ENCODE measurements around the gene ZNF101. TPM values are rescaled to one million over a fixed set of nuclear protein-coding genes. Genes with fewer than 3 reads are reported as not detected.
"Not testable (repeated sequence)": the region's sequence is repeated elsewhere in the genome, so short reads cannot be mapped to it uniquely, and the experiment has no call there.

Gene ZNF101
- total RNA-seq, 1 donor from 2014 or later: 11.0 TPM

DNA sequence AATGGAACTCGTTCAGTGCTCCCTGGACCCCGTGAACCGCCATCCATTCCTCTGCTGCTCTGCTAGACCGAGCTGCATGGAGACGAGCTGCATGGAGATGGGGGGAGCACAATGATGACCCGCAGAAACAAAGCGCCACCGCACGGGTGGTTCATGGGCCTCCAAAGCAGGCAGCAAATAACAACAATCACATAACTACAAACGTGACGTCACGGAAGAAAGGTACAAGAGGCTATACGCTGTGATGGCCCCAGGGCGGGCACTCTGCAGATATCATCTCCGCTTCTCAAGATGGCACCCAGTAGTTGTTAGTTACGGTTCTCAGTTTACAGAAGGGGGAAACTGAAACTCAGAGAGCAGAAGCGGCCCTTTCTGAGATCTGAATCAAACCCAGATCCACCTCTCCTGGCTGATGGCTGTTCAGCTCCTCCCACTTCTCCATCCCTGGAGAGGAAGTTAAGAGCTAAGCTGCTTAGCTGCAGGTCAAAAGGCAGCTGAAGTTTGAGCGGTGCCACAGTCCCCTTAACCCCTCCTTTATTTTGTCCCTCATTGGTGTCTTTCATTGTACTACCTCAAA lies 6.9 kb upstream of the ZNF101 start:
- DNase-seq (ENCODE audit: low read depth, low spot score): no peak

DNA sequence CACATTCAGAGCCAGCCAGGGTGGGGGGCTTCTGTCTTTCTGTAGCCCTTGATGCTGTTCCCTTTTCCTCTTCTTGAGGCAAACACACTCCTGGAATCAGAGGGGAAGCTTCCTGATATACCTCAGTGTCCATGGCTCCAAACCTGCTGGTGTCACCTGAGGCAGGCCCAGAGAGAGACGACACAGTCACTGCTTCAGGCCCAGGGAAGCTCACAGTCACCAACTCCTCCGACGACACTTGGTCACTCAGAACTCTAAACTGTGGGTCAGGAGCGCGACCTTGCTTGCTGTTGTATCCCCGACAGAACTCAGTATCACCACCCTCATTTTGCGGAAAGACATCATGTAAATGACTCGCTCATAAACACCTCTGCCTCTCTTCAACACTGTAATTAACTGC lies 6.3 kb upstream of the ZNF101 start:
- DNase-seq (ENCODE audit: low read depth, low spot score): no peak

DNA sequence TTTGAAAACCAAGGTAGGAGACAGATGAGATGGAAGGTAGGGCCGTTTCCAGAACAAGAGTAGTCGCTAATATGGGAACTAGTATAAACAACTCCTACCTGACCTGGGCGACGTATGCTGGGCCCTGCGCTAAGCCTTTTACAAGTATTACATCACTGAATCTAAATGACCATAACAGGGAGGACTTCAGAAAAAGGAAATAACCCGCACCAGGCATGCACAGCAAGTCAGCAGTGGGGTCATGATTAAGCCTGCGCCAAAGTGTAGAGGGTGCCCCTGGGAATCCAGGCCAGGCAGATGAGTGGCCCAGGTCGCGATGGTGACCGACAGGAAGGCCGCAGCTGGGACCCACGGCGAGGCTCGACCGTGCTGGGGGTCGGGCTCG lies 5.8 kb upstream of the ZNF101 start:
- DNase-seq (ENCODE audit: low read depth, low spot score): no peak

DNA sequence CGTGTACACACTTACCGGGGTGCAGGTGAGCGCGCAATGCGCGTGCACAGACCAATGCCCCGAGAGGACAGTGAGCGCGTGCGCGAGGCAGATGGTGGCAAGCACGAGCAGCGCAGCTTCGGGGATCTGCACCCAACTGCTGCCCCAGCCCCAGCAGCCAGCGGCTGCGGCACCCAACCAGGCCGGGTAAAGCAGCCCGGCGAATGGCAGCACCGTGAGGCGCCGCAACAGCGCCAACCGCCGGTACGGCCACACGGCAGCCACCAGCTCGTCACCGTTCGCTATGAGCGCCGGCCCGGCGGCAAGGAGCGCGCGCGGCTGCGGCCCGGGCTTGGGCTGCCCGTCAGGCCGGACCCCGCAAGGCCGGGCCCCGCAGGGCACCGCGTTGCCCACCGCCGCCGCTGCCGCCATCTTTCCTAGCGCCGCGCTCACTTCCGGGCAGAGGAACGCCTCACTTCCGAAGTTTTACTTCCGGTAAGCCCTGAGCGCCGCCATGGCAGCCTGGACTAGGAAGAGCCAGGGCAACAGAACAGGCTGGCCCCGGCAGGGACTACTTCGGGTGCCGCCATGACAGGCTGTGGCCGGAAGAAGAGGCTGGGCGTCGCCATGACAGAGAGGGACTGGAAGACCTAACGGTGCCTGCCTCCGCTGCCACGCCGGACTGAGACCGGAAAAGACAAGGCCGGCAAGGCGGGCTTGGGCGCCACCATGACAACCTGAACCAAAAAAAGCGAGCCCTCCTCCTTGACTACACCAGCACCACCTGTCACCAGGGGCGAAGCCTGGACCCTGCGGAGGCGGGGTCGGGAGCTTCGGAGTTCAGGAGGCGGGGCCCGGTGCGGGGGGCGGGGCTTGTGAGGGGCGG lies 5.2 kb upstream of the ZNF101 start, which contains the start of gene ATP13A1:
Gene ATP13A1, minus strand, starts transcription at position 421 of the 865 bp plus-strand sequence. Its CDS starts 10 bp downstream, at position 411.
- peak; percentile 89 for DNase-seq (ENCODE audit: low read depth, low spot score)

DNA sequence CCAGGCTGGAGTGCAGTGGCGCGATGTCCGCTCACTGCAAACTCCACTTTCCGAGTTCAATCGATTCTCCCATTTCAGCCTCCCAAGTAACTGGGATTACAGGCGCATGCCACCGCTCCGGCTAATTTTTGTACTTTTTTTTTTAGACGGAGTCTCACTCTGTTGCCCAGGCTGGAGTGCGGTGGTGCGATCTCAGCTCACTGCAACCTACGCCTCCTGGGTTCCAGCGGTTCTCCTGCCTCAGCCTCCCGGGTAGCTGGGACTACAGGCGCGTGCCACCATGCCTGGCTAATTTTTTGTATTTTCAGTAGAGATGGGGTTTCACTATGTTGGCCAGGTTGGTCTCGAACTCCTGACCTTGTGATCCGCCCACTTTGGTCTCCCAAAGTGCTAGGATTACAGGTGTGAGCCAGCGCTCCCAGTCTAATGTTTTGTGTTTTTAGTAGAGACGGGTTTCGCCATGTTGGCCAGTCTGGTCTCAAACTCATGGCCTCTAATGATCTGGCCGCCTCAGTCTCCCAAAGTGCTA lies 3.2 kb upstream of the ZNF101 start:
- DNase-seq (ENCODE audit: low read depth, low spot score): not testable (repeated sequence)

DNA sequence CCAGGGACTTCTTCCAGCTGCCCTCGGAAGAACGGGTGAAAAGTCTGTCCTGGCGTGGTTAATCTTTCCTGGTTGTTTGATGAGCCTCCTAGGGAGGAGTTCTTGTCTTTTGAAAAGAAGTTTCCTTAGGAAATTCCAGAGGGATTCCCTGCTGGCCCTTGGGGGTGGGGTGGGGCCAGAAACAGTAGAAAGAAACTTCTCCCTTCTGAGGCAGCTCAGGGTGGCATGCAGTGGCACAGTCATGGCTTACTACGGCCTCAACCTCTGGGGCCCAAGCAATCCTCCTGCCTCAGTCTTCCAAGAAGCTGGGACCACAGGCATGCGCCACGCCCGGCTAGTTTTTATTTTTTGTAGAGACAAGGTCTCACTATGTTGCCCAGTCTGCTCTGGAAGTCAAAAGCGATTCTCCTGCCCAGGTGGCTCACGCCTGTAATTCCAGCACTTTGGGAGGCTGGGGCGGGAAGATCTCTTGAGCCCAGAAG lies 1.5 kb downstream of the ZNF101 start:
- no peak for DNase-seq (ENCODE audit: low read depth, low spot score)

DNA sequence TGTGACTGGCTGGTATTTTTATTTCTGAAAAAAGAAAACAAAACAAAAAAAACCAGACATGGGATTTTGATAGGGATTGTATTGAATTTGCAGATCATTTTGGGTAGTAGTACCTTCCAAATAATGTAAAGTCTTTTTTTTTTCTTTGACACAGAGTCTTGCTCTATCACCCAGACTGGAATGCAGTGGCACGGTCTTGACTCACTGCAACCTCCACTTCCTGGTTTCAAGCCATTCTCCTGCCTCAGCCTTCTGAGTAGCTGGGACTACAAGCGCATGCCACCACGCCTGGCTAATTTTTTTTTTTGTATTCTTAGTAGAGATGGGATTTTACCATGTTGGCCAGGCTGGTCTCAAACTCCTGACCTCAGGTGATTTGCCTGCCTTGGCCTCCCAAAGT lies 4.2 kb downstream of the ZNF101 start:
- no peak for DNase-seq (ENCODE audit: low read depth, low spot score)

DNA sequence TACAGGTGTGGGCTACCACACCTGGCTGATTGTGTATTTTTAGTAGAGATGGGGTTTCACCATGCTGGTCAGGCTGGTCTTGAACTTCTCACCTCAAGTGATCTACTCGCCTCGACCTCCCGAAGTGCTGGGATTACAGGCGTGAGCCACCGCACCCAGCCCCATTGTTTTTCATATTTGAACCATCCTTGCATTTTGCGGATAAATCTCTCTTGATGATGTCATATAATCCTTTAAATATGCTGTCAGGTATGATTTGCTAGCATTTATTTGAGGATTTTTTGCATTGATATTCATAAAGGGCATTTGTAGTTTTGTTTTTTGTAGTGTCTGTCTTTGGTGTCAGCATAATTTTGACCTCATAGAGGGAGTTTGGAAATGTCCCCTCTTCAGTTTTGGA lies 5.7 kb downstream of the ZNF101 start:
- no peak for DNase-seq (ENCODE audit: low read depth, low spot score)

DNA sequence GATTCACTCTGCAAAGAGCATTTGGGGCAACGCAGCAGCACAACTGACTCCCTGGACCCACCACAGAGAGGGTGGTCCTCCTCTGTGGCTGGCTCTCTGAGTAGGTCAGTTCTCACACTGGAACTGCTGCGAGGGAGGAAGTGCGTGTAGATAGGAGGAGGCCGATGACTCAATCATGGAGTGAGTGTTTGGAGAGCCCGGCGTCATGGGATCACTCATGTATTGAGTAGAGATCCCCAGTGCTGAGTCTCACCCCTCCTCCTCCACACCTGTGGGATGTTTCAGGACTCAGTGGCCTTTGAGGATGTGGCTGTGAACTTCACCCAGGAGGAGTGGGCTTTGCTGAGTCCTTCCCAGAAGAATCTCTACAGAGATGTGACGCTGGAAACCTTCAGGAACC lies 8.9 kb downstream of the ZNF101 start:
- no peak for DNase-seq (ENCODE audit: low read depth, low spot score)

DNA sequence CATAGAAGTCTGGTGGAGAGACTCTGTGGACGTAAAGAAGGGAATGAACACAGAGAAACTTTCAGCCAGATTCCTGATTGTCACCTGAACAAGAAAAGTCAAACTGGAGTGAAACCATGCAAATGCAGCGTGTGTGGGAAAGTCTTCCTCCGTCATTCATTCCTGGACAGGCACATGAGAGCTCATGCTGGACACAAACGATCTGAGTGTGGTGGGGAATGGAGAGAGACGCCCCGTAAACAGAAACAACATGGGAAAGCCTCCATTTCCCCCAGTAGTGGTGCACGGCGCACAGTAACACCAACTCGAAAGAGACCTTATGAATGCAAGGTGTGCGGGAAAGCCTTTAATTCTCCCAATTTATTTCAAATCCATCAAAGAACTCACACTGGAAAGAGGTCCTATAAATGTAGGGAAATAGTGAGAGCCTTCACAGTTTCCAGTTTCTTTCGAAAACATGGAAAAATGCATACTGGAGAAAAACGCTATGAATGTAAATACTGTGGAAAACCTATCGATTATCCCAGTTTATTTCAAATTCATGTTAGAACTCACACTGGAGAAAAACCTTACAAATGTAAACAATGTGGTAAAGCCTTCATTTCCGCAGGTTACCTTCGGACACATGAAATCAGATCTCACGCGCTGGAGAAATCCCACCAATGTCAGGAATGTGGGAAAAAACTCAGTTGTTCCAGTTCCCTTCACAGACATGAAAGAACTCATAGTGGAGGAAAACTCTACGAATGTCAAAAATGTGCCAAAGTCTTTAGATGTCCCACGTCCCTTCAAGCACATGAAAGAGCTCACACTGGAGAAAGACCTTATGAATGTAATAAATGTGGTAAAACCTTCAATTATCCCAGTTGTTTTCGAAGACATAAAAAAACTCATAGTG lies 10.8 kb downstream of the ZNF101 start:
- DNase-seq (ENCODE audit: low read depth, low spot score): no peak

DNA sequence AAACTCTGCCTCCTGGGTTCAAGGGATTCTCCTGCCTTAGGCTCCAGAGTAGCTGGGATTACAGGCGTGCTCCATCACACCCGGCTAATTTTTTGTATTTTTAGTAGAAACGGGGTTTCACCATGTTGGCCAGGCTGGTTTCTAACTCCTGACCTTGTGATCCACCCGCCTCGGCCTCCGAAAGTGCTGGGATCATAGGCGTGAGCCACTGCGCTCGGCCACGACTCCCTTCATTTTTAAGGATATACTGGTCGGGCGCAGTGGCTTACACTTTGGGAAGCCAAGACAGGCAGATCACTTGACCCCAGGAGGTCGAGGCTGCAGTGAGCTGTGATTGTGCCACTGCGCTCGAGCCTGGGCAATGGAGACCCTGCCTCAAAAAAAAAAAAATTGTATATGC lies 17.5 kb downstream of the ZNF101 start:
- not testable (repeated sequence) for DNase-seq (ENCODE audit: low read depth, low spot score)

DNA sequence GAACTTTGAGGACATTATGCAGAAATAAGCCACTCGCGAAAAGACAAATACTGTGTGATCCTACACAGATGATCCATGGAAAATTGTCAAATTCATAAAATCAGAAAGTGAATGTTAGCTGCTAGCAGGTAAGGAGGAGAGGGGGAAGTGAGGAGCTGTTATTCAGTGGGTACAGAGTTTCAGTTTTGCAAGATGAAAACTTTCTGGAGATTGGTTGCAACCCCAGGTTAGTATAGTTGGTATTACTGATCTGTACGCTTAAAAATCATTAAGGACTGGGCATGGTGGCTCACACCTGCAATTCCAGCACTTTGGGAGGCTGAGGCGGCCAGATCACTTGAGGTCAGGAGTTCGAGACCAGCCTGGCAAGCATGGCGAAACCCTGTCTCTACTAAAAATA lies 17.9 kb downstream of the ZNF101 start:
- DNase-seq (ENCODE audit: low read depth, low spot score): no peak

DNA sequence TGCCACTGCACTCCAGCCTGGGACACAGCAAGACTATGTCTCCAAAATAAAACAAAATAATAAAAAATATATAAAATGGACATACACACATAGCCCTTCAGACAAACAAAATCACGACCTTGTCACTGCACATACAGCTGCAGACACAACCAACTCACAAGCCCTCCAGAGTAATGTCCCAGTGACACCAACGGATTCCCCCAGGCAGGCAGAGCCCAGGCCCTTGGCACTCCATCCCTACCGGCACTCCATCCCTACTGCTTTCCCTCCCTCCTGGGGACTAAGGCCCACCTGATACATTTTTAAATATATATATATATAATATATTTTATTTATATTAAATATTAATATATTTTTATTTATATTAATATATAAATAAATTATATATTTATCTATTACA lies 18.5 kb downstream of the ZNF101 start:
- DNase-seq (ENCODE audit: low read depth, low spot score): no peak

DNA sequence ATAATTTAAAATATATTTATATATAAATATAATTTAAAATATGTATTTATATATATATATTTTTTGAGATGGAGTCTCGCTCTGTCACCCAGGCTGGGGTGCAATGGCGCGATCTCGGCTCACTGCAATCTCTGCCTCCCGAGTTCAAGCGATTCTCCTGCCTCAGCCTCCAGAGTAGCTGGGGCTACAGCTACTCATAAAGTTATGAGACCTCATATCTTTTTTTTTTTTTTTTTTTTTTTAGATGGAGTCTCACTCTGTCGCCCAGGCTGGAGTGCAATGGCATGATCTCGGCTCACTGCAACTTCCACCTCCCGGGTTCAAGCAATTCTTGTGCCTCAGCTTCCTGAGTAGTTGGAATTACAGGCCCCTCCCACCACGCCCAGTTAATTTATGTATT lies 20.4 kb downstream of the ZNF101 start:
- DNase-seq (ENCODE audit: low read depth, low spot score): not testable (repeated sequence)

DNA sequence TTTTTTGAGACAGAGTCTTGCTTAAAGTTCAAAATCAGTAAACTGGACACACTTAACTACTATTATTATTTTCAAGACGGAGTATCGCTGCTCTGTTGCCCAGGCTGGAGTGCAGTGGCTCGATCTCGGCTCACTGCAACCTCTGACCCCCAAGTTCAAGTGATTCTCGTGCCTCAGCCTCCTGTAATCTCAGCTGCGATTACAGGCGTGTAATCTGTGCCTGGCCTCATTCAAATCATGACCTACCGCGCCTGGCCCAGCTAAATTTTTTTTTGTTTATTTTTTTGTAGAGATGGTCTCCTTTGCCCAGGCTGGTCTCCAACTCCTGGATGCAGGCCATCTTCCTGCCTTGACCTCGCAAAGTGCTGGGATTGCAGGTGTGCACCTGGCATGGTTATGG lies 23.0 kb downstream of the ZNF101 start:
- DNase-seq (ENCODE audit: low read depth, low spot score): no peak

DNA sequence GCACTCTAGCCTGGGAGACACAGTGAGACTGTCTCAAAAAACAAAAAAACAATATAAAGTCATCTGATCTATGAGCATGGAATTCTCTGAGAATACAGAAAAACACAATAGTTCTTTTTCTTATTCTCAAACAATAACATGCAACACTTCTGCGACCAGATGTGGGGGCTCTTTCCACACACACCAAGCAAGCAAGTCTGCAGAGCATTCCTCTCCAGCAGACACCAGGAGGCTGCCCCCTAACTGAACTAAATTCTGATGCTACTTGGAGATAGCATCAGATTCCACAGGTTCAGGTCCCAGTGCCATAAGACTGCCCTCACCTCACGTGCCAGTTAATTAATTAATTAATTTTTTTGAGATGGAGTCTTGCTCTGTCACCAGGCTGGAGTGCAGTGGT lies 27.7 kb downstream of the ZNF101 start:
- DNase-seq (ENCODE audit: low read depth, low spot score): no peak

DNA sequence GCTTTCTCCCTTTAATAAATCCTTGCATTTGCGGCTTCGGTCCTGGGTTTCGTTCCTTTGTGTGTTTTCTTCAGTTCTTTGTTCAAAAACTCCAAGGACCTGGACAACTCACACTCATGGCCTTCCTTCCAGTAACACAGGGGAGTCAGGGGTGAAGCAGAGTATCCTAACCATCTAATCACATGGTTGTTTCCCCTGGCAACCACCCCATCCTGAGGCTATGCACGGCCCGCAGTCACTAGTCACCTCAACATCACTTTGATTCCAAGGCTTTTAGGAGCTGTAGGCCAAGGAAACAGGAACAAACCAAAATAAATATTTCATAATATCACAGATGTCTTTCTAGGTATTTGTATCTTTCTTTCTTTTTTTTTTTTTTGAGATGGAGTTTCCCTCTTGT lies 28.9 kb downstream of the ZNF101 start:
- no peak for DNase-seq (ENCODE audit: low read depth, low spot score)

DNA sequence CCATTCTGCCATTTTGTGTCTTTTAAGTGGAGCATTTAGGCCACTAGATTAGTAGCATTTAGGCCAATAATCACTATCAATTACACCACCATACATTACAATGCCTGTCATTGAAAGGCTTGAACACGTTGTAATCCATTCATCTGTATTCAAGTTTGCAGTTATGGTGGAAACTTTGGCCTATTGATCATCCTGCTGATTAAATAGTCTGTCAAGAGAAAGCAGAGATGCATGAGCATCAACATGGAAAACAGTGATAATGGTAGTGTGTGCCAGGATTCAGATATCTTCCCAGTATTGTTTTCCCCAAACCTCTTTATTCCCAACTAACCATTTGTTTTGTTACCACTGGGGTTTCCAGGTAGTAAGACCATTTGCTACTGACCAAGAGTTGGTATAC lies 31.9 kb downstream of the ZNF101 start:
- not testable (repeated sequence) for DNase-seq (ENCODE audit: low read depth, low spot score)

DNA sequence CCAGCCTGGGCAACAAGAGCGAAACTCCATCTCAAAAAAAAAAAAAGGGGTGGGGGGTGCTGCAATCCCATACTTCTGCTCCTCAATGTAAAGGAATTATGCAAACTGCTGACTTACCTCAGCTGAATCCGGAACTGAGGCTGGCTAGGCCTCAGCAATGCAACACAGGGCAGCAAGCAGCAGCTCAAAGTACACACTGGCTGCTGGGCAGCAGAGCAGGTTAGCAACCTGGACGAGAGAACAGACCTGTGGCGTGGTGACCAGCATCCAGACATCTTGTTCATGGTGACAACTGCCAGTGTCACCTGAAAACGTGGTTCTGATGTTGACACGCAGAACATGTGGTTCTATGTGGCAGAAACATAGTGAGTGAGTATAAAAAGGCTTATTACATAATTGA lies 36.2 kb downstream of the ZNF101 start:
- no peak for DNase-seq (ENCODE audit: low read depth, low spot score)

DNA sequence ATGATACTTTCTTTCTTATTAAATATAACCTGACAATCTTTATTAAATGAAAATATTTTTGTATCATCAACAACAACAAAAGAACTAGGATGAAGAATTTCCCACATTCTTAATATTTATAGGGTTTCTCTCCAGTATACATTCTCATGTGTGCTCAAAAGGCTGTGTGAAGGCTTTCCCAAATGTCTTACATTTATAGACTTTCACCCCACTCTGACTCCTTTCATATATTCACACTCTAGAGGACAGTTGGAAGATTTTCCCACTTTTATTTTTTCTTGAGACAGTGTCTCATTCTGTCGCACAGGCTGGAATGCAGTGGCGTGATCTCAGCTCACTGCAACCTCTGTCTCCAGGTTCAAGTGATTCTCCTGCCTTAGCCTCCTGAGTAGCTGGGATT lies 41.9 kb downstream of the ZNF101 start:
- DNase-seq (ENCODE audit: low read depth, low spot score): no peak

DNA sequence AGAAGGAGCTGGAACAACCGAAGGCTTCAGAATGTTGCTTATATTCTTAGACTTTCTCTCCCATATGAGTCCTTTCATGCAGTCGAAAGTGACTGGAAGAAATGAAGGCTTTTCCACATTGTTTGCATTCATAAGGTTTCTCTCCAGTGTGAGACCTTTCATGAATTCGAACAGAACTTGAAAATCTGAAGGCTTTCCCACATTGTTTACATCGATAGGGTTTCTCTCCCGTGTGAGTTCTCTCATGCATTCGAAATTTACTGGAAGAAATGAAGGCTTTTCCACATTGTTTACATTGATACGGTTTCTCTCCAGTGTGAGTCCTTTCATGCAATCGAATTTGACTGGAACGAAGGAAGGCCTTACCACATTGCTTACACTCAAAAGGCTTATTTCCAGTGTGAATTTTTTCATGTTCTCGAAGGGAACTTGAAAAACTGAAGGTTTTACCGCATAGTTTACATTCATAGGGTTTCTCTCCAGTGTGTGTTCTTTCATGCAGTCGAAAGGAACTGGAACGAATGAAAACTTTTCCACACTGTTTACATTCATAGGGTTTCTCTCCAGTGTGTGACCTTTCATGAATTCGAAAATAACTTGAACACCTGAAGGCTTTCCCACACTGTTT lies 42.8 kb downstream of the ZNF101 start:
- DNase-seq (ENCODE audit: low read depth, low spot score): no peak
